HCT116 (cell line): ENCODE data around the gene DNAJC10. TPM values are rescaled to one million over a fixed set of nuclear protein-coding genes. Genes with fewer than 3 reads are reported as not detected.
"Not testable (repeated sequence)": the region's sequence is repeated elsewhere in the genome, so short reads cannot be mapped to it uniquely, and the experiment has no call there.

Source experiments
- ATAC-seq: fragments of 200-7000 bp; cut with Tn5 transposase; 2 replicates; pipeline ENCODE4 v1.9.1; 2020; ENCODE audit warnings: mild to moderate bottlenecking, moderate library complexity
- BruUV-seq: library from RNA; stranded (reverse); fragments of 400-500 nt; replicated peaks from 2 replicates; lab custom pipeline; 2021; lab: Mats Ljungman, UMichigan
- CTCF ChIA-PET: fragments of 300-600 bp; sonication (Branson Sonifier 250); formaldehyde crosslinking; loops from one replicate; lab custom pipeline; 2021; ENCODE audit warnings: antibody characterized with exemption; lab: Charles Lee
- POLR2A ChIA-PET: fragments of 300-600, 350-600 bp; sonication (Branson Sonifier 250); formaldehyde crosslinking; loops from one replicate; lab custom pipeline; 2021; ENCODE audit warnings: antibody characterized with exemption; lab: Charles Lee
- RAD21 ChIA-PET, 2 experiments: fragments of 300-600 bp; sonication (Branson Sonifier 250); formaldehyde crosslinking; loops; one replicate each; lab custom pipeline; 2023; ENCODE audit warnings: low total read pairs in 2 of 2; ENCODE audit not compliant: uncharacterized antibody in 2 of 2, unreplicated experiment in 2 of 2, low non-redundant PET in 1 of 2; lab: Charles Lee
- DNase-seq: peaks from one replicate; pipeline ENCODE4 v3.0.0-alpha.2; 2010; ENCODE audit warnings: low read depth, low spot score
- H2AFZ ChIP-seq: fragments of 200-600 bp; shearing (Covaris generic), sonication (generic); 2 replicates; pipeline ENCODE4 v1.6.1; 2017; ENCODE audit warnings: low read depth, mixed run types, mixed read lengths, antibody characterized with exemption, low read length; ENCODE audit not compliant: poor library complexity, severe bottlenecking
- H3K27ac ChIP-seq: 2 replicates; pipeline ENCODE4 v1.5.1; 2012; ENCODE audit warnings: low read depth, low read length
- H3K27me3 ChIP-seq: fragments of 200-600 bp; sonication (generic); 2 replicates; pipeline ENCODE4 v1.6.1; 2016; ENCODE audit warnings: mixed run types, low read length, mixed read lengths; ENCODE audit not compliant: insufficient read depth
- H3K36me3 ChIP-seq, 2 experiments: fragments of 200-500 bp in 1 of 2; fragments of 200-600 bp in 1 of 2; sonication (Bioruptor generic) in 1 of 2; sonication (generic) in 1 of 2; 2 replicates each; pipeline versions ENCODE4 v1.5.1 to v1.6.1; 2014 to 2016; ENCODE audit warnings: low read length in 2 of 2, inconsistent platforms in 1 of 2, mixed read lengths in 1 of 2, mixed run types in 1 of 2; ENCODE audit not compliant: insufficient read depth in 2 of 2, control insufficient read depth in 1 of 2
- H3K4me1 ChIP-seq, 2 experiments: fragments of 200-600 bp in 1 of 2; sonication (generic) in 1 of 2; 2 replicates each; pipeline versions ENCODE4 v1.5.1 to v1.6.1; 2012 to 2017; ENCODE audit warnings: low read length in 2 of 2, inconsistent platforms in 1 of 2, mild to moderate bottlenecking in 1 of 2, mixed read lengths in 1 of 2, mixed run types in 1 of 2, moderate library complexity in 1 of 2; ENCODE audit not compliant: insufficient read depth in 2 of 2, control insufficient read depth in 1 of 2
- H3K4me2 ChIP-seq: fragments of 200-600 bp; sonication (generic); 2 replicates; pipeline ENCODE4 v1.6.1; 2017; ENCODE audit warnings: mixed run types, low read length, mixed read lengths
- H3K4me3 ChIP-seq, 2 experiments: fragments of 200-600 bp in 1 of 2; sonication (generic) in 1 of 2; replicated peaks in 1 of 2; 2 replicates each; pipeline ENCODE4 v1.5.1; 2011 to 2016; ENCODE audit warnings: low read length in 2 of 2, control low read depth in 1 of 2, low read depth in 1 of 2, mild to moderate bottlenecking in 1 of 2, mixed read lengths in 1 of 2, mixed run types in 1 of 2
- H3K79me2 ChIP-seq: fragments of 200-600 bp; sonication (generic); 2 replicates; pipeline ENCODE4 v1.6.1; 2017; ENCODE audit warnings: mild to moderate bottlenecking, mixed run types, low read length, moderate library complexity, mixed read lengths; ENCODE audit not compliant: insufficient read depth
- H3K9ac ChIP-seq: fragments of 200-600 bp; sonication (generic); 2 replicates; pipeline ENCODE4 v1.6.1; 2016; ENCODE audit warnings: low read length, mixed read lengths
- H3K9me2 ChIP-seq: fragments of 200-600 bp; sonication (generic), shearing (Covaris generic); 2 replicates; pipeline ENCODE4 v1.6.1; 2017; ENCODE audit warnings: mixed run types, mild to moderate bottlenecking, moderate library complexity; ENCODE audit not compliant: insufficient read depth
- H3K9me3 ChIP-seq, 2 experiments: fragments of 200-500 bp in 1 of 2; fragments of 200-600 bp in 1 of 2; sonication (Bioruptor generic) in 1 of 2; sonication (generic) in 1 of 2; 2 replicates each; pipeline ENCODE4 v1.6.1; 2014 to 2017; ENCODE audit warnings: low read length in 2 of 2, mixed read lengths in 2 of 2, inconsistent platforms in 1 of 2, low read depth in 1 of 2, mild to moderate bottlenecking in 1 of 2, mixed run types in 1 of 2, moderate library complexity in 1 of 2; ENCODE audit not compliant: control insufficient read depth in 1 of 2, insufficient read depth in 1 of 2
- H4K20me1 ChIP-seq: fragments of 200-600 bp; sonication (generic), shearing (Covaris generic); 2 replicates; pipeline ENCODE4 v1.6.1; 2017; ENCODE audit warnings: mixed run types, mild to moderate bottlenecking, moderate library complexity; ENCODE audit not compliant: insufficient read depth
- ATF3 ChIP-seq: IDR thresholded peaks from 2 replicates; pipeline ENCODE4 v1.6.1; 2012
- CBX3 ChIP-seq: IDR thresholded peaks from 2 replicates; pipeline ENCODE4 v1.6.1; 2012; ENCODE audit warnings: low read depth
- CEBPB ChIP-seq: IDR thresholded peaks from 2 replicates; pipeline ENCODE4 v1.6.1; 2012; ENCODE audit warnings: low read depth
- EZH2 ChIP-seq: fragments of 200-600 bp; sonication (generic); IDR thresholded peaks from 2 replicates; pipeline ENCODE4 v1.6.1; 2017; ENCODE audit warnings: antibody characterized with exemption, mixed run types
- MAX ChIP-seq: IDR thresholded peaks from 2 replicates; pipeline ENCODE4 v1.6.1; 2012
- POLR2A ChIP-seq: IDR thresholded peaks from 2 replicates; pipeline ENCODE4 v1.7.0; 2011; ENCODE audit warnings: borderline replicate concordance; ENCODE audit not compliant: insufficient read depth, insufficient read length; ENCODE audit errors: extremely low read depth
- POLR2AphosphoS5 ChIP-seq: IDR thresholded peaks from 2 replicates; pipeline ENCODE4 v1.6.1; 2011; ENCODE audit warnings: mild to moderate bottlenecking, low read depth, low read length, moderate library complexity
- RAD21 ChIP-seq: IDR thresholded peaks from 2 replicates; pipeline ENCODE4 v1.6.1; 2012; ENCODE audit warnings: low read depth, mild to moderate bottlenecking
- YY1 ChIP-seq: IDR thresholded peaks from 2 replicates; pipeline ENCODE4 v1.6.1; 2011; ENCODE audit warnings: low read length, low read depth, moderate library complexity, mild to moderate bottlenecking; ENCODE audit not compliant: insufficient replicate concordance; ENCODE audit errors: extremely low read depth
- ZBTB33 ChIP-seq: IDR thresholded peaks from 2 replicates; pipeline ENCODE4 v1.6.1; 2011; ENCODE audit warnings: mild to moderate bottlenecking, low read length, moderate library complexity; ENCODE audit not compliant: insufficient replicate concordance; ENCODE audit errors: extremely low read depth
- ZNF274 ChIP-seq: fragments of 200-500 bp; sonication (Bioruptor generic); IDR thresholded peaks from 2 replicates; pipeline ENCODE4 v1.6.1; 2014; ENCODE audit warnings: mild to moderate bottlenecking, low read depth, low read length, inconsistent platforms
- intact Hi-C: fragments of 100-400 bp; cut with micrococcal nuclease; formaldehyde crosslinking; loops from 2 replicates; pipeline ENCODE4 v1.10.0; 2022
- total RNA-seq: library from RNA; stranded (reverse); gene quantifications from one replicate; pipeline ENCODE4 v1.2.1, GENCODE V29; 2021; ENCODE audit not compliant: unreplicated experiment

DNAJC10 gene
- total RNA-seq, 1 experiment from 2014 or later = 80.4 TPM

- Histone ChIP-seq H4K20me1 (no peaks in the 10 kb centered on the region), H3K79me2 (no peaks in the 10 kb centered on the region), H3K27me3 (no peaks in the 10 kb centered on the region), H3K27ac (no peak overlapping the region), H3K4me2 (no peak overlapping the region), H3K9ac (no peak overlapping the region), H3K4me1 (no peaks in the 10 kb centered on the region), H3K9me3 (no peaks in the 10 kb centered on the region), H3K4me3 (no peak overlapping the region), H3K36me3 (peaks cover 16 to 19% of the 10 kb centered on the region in 2 experiments; a peak in 3 of 4 replicates), H3K9me2 (no peaks in the 10 kb centered on the region), H2AFZ (no peak overlapping the region)
- DNase-seq (no peak), ATAC-seq (no peak)
- ChIA-PET RAD21 (no interaction called here), CTCF (interaction anchor here (2.0 to 2.1 kb wide), 2 partner anchors 12 to 201 kb away, joined by 6 to 10 read pairs; no protein-coding TSS in a partner anchor), POLR2A (no interaction called here)
- intact Hi-C loops = no loop called here
- no TSS peak for BruUV-seq
- TF ChIP-seq ATF3 = no peak
- no peak for TF ChIP-seq ZBTB33
- TF ChIP-seq YY1 = no peak
- TF ChIP-seq ZNF274 = no peak
- no peak for TF ChIP-seq CBX3
- no peak for TF ChIP-seq MAX
- TF ChIP-seq RAD21 = no peak
- TF ChIP-seq POLR2A = no peak
- no peak for TF ChIP-seq EZH2
- TF ChIP-seq CEBPB = no peak
- no peak for TF ChIP-seq POLR2AphosphoS5
Observed at GRCh38 chr2:182779323-182779722, 63.3 kb downstream of the DNAJC10 start.

- intact Hi-C loops, H3K9me3 ChIP-seq, BruUV-seq, H3K9ac ChIP-seq, H4K20me1 ChIP-seq, H3K27me3 ChIP-seq, H3K4me2 ChIP-seq, DNase-seq, H2AFZ ChIP-seq, ATAC-seq, H3K4me1 ChIP-seq, H3K79me2 ChIP-seq, H3K9me2 ChIP-seq, POLR2A ChIA-PET, RAD21 ChIA-PET, H3K4me3 ChIP-seq, H3K27ac ChIP-seq: not testable (repeated sequence)
- CTCF ChIA-PET = interaction anchor here (2.0 kb wide), 1 partner anchor 199 kb away, joined by 6 read pairs; no protein-coding TSS in a partner anchor
- H3K36me3 ChIP-seq = peaks cover 9 to 10% of the 10 kb centered on the region in 2 experiments; a peak in 1 of 4 replicates
Observed at GRCh38 chr2:182781099-182781498, 65.0 kb downstream of the DNAJC10 start.

GRCh38 chr2:182782686-182783085 is 66.6 kb downstream of the DNAJC10 start:
- DNase-seq, intact Hi-C loops, H3K27ac ChIP-seq, H3K4me1 ChIP-seq, H3K4me3 ChIP-seq, POLR2A ChIA-PET, RAD21 ChIA-PET, ATAC-seq, H2AFZ ChIP-seq, H3K9ac ChIP-seq, BruUV-seq, H4K20me1 ChIP-seq, H3K9me3 ChIP-seq, H3K27me3 ChIP-seq, H3K9me2 ChIP-seq, H3K79me2 ChIP-seq, H3K36me3 ChIP-seq, H3K4me2 ChIP-seq: not testable (repeated sequence)
- CTCF ChIA-PET = interaction anchor here (3.9 kb wide), 1 partner anchor 197 kb away, joined by 29 read pairs; no protein-coding TSS in a partner anchor
